CD4-positive, alpha-beta memory T cell (primary cell): ENCODE measurements around the gene FCMR. TPM values are rescaled to one million over a fixed set of nuclear protein-coding genes. Genes with fewer than 3 reads are reported as not detected.

Experiments used
- CTCF ChIA-PET: fragments of 350-600 bp; sonication (Branson Sonifier 250); formaldehyde crosslinking; loops from one replicate; lab custom pipeline; 2021; ENCODE audit warnings: inconsistent platforms; ENCODE audit not compliant: partially characterized antibody; lab: Charles Lee
- POLR2A ChIA-PET: fragments of 350-600 bp; sonication (Branson Sonifier 250); formaldehyde crosslinking; loops from one replicate; lab custom pipeline; 2021; ENCODE audit not compliant: partially characterized antibody; lab: Charles Lee
- DNase-seq, 5 donors: peaks; one replicate each; pipeline versions ENCODE4 v3.0.0 to v3.0.0-alpha.2; 2020 to 2022; ENCODE audit warnings: mixed read lengths in 1 of 5
- H3K27ac ChIP-seq: one replicate; pipeline ENCODE4 v1.7.0; 2013; ENCODE audit warnings: low read depth, low read length
- H3K27me3 ChIP-seq: 2 replicates; pipeline ENCODE4 v1.7.0; 2013; ENCODE audit warnings: mild to moderate bottlenecking, low read length, moderate library complexity; ENCODE audit not compliant: insufficient read depth
- H3K36me3 ChIP-seq: 2 replicates; pipeline ENCODE4 v1.7.0; 2013; ENCODE audit warnings: mild to moderate bottlenecking, low read length, moderate library complexity; ENCODE audit not compliant: insufficient read depth
- H3K4me1 ChIP-seq: 2 replicates; pipeline ENCODE4 v1.7.0; 2013; ENCODE audit warnings: mild to moderate bottlenecking, low read length, moderate library complexity; ENCODE audit not compliant: insufficient read depth
- H3K4me3 ChIP-seq, 2 donors: one replicate each; pipeline ENCODE4 v1.7.0; 2013; ENCODE audit warnings: low read length in 2 of 2, mild to moderate bottlenecking in 1 of 2
- H3K9me3 ChIP-seq, 2 donors: one replicate each; pipeline ENCODE4 v1.7.0; 2013; ENCODE audit warnings: low read length in 2 of 2, control low read depth in 1 of 2; ENCODE audit not compliant: control insufficient read depth in 1 of 2
- H3K27ac Mint-ChIP-seq, 7 donors: one replicate each; pipeline ENCODE4 v1.8.0; 2020 to 2021; ENCODE audit warnings: mixed read lengths in 7 of 7, mild to moderate bottlenecking in 6 of 7, inconsistent platforms in 3 of 7, moderate library complexity in 3 of 7
- H3K27me3 Mint-ChIP-seq, 2 donors: one replicate each; pipeline ENCODE4 v1.8.0; 2020 to 2021; ENCODE audit warnings: mixed read lengths in 2 of 2
- H3K36me3 Mint-ChIP-seq, 2 donors: one replicate each; pipeline ENCODE4 v1.8.0; 2020 to 2021; ENCODE audit warnings: mixed read lengths in 2 of 2, inconsistent platforms in 1 of 2, mild to moderate bottlenecking in 1 of 2
- H3K4me1 Mint-ChIP-seq, 4 donors: one replicate each; pipeline ENCODE4 v1.8.0; 2020 to 2021; ENCODE audit warnings: mixed read lengths in 4 of 4, mild to moderate bottlenecking in 1 of 4
- H3K4me3 Mint-ChIP-seq, 8 donors: one replicate each; pipeline ENCODE4 v1.8.0; 2020 to 2021; ENCODE audit warnings: mixed read lengths in 8 of 8, mild to moderate bottlenecking in 7 of 8, moderate library complexity in 6 of 8, inconsistent platforms in 3 of 8
- H3K9me3 Mint-ChIP-seq, 8 donors: one replicate each; pipeline ENCODE4 v1.8.0; 2020 to 2021; ENCODE audit warnings: mixed read lengths in 8 of 8, mild to moderate bottlenecking in 5 of 8, inconsistent platforms in 3 of 8, moderate library complexity in 1 of 8
- intact Hi-C: fragments of 100-400 bp; cut with micrococcal nuclease; formaldehyde crosslinking; loops from one replicate; pipeline ENCODE4 v1.15.1; 2023
- polyA plus RNA-seq, 2 donors: library from polyadenylated mRNA; unstranded; fragments of 300-500 nt; fragmentation: Illumina TruSeq; gene quantifications; one replicate each; pipeline ENCODE4 v1.2.3, GENCODE V29; 2021
- total RNA-seq, 2 experiments: library from RNA; stranded (reverse); gene quantifications; one replicate each; pipeline ENCODE4 v1.2.3, GENCODE V29; 2021

FCMR gene
- total and polyA plus RNA-seq, 4 experiments from 2014 or later, result 493 to 588 (median 556) TPM

DNA sequence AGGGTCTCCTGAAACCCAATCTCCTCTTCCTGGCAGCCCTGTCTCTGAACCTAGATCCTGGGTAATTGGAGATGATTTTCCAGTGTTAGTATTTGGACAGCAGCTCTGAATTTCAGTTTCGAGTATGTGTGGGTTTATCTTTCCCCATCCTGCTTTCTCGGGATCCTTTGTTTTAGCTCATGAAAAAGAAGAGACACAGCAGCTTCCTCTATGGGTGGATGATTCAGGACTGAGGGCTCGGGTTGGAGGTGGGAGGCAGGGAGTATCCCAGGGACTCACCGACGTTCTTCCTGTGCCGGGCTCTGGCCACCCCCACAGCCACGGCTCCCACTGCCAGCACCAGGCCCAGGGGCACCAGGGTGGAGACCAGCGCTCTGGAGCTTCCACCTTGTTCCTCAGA is 10.4 kb upstream of the FCMR start:
- no peaks in the 10 kb centered on the region for H3K27me3 Mint-ChIP-seq
- DNase-seq, result no peak
- Histone ChIP-seq H3K27me3 (no peaks in the 10 kb centered on the region), H3K4me3 (no peak overlapping the region), H3K4me1 (peaks cover 32% of the 10 kb centered on the region), H3K36me3 (no peaks in the 10 kb centered on the region), H3K9me3 (no peaks in the 10 kb centered on the region), H3K27ac (no peak overlapping the region)
- ChIA-PET CTCF (interaction anchor here (0.9 to 13.7 kb wide), 27 partner anchors 14 to 223 kb away, joined by 3 to 477 read pairs (median 8); partner anchors contain the start of genes FCAMR, FCMR, IL20 and IL24), POLR2A (interaction anchor here (0.8 to 8.7 kb wide), 6 partner anchors 15 to 174 kb away, joined by 3 to 179 read pairs (median 10); partner anchors contain the start of gene FCMR)
- H3K36me3 Mint-ChIP-seq, result no peaks in the 10 kb centered on the region
- intact Hi-C loops, result loop anchor here (5.0 kb wide), 1 partner anchor 50 kb away; no protein-coding TSS in a partner anchor
- H3K4me1 Mint-ChIP-seq, result peaks cover 22 to 48% (median 32%) of the 10 kb centered on the region in 4 donors
- H3K4me3 Mint-ChIP-seq, result no peak overlapping the region
- no peaks in the 10 kb centered on the region for H3K9me3 Mint-ChIP-seq
- H3K27ac Mint-ChIP-seq, result peak overlapping the region in 1 of 7 donors; percentile 88

DNA sequence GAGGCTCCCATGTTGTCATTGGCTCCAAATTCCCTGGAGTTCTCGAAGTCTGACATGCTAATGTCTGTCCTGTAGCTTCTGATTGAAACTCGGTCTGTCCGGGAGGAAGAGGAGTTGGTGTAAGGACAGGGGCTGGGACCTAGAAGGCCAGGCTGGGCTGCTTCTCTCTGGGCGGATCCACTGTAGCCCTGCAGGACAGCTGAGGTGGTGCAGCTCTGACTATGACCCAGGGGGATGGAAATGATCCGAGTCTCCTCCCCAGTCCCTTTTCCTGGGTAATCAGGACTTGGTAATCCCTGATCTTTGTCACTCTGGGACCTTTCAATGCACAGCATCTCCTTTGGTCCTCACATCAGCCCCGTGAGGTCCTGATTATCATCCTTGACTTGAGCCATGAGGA is 10.0 kb upstream of the FCMR start:
- CTCF ChIA-PET, result interaction anchor here (0.9 to 13.7 kb wide), 25 partner anchors 14 to 222 kb away, joined by 3 to 477 read pairs (median 8); partner anchors contain the start of genes FCAMR, FCMR, IL20 and IL24
- peaks cover 34% of the 10 kb centered on the region for H3K4me1 ChIP-seq

GRCh38 chr1:206930210-206930798 is 8.6 kb upstream of the FCMR start:
- POLR2A ChIA-PET, result interaction anchor here (0.6 to 8.7 kb wide), 5 partner anchors 13 to 186 kb away, joined by 3 to 179 read pairs (median 12); partner anchors contain the start of gene FCMR
- Histone ChIP-seq H3K4me3 (no peak overlapping the region), H3K36me3 (no peaks in the 10 kb centered on the region), H3K4me1 (peaks cover 39% of the 10 kb centered on the region), H3K9me3 (no peaks in the 10 kb centered on the region), H3K27ac (no peak overlapping the region), H3K27me3 (no peaks in the 10 kb centered on the region)
- intact Hi-C loops, result loop anchor here (5.0 kb wide), 1 partner anchor 52 kb away; no protein-coding TSS in a partner anchor
- Mint-ChIP-seq H3K27me3 (no peaks in the 10 kb centered on the region), H3K36me3 (no peaks in the 10 kb centered on the region), H3K9me3 (no peaks in the 10 kb centered on the region), H3K4me3 (peak overlapping the region; percentile 2 to 70 (median 54)), H3K27ac (peak overlapping the region; percentile 81 to 93 (median 88)), H3K4me1 (peaks cover 25 to 55% (median 34%) of the 10 kb centered on the region in 4 donors)
- no peak for DNase-seq
- CTCF ChIA-PET, result interaction anchor here (1.3 to 13.7 kb wide), 9 partner anchors 13 to 204 kb away, joined by 5 to 477 read pairs (median 41); partner anchors contain the start of genes FCMR and IL20

More for the DNA sequence above, 10.0 kb upstream of the FCMR start:
- Mint-ChIP-seq H3K27ac (peak overlapping the region in 4 of 7 donors; percentile 22 to 88 (median 32)), H3K36me3 (no peaks in the 10 kb centered on the region), H3K27me3 (no peaks in the 10 kb centered on the region), H3K9me3 (no peaks in the 10 kb centered on the region), H3K4me3 (no peak overlapping the region), H3K4me1 (peaks cover 22 to 49% (median 32%) of the 10 kb centered on the region in 4 donors)
- Histone ChIP-seq H3K9me3 (no peaks in the 10 kb centered on the region), H3K36me3 (no peaks in the 10 kb centered on the region), H3K27ac (no peak overlapping the region), H3K27me3 (no peaks in the 10 kb centered on the region), H3K4me3 (no peak overlapping the region)
- no peak for DNase-seq
- intact Hi-C loops, result loop anchor here (5.0 kb wide), 1 partner anchor 51 kb away; no protein-coding TSS in a partner anchor
- POLR2A ChIA-PET, result interaction anchor here (0.8 to 8.7 kb wide), 6 partner anchors 14 to 73 kb away, joined by 3 to 179 read pairs (median 11); partner anchors contain the start of gene FCMR

- H3K4me1 Mint-ChIP-seq, result peaks cover 25 to 55% (median 34%) of the 10 kb centered on the region in 4 donors
- Histone ChIP-seq H3K4me1 (peaks cover 47% of the 10 kb centered on the region), H3K27ac (no peak overlapping the region), H3K27me3 (no peaks in the 10 kb centered on the region), H3K9me3 (no peaks in the 10 kb centered on the region), H3K4me3 (peak overlapping the region in 1 of 2 donors; percentile 19), H3K36me3 (no peaks in the 10 kb centered on the region)
- H3K36me3 Mint-ChIP-seq, result no peaks in the 10 kb centered on the region
- peak overlapping the region in 1 of 8 donors; percentile 72 for H3K4me3 Mint-ChIP-seq
- POLR2A ChIA-PET, result interaction anchor here (1.9 to 8.7 kb wide), 3 partner anchors 12 to 24 kb away, joined by 10 to 179 read pairs (median 12); partner anchors contain the start of gene FCMR
- peak overlapping the region; percentile 62 to 93 (median 88) for H3K27ac Mint-ChIP-seq
- no peaks in the 10 kb centered on the region for H3K9me3 Mint-ChIP-seq
- no peak for DNase-seq
- no peaks in the 10 kb centered on the region for H3K27me3 Mint-ChIP-seq
- intact Hi-C loops, result no loop called here
- CTCF ChIA-PET, result interaction anchor here (1.1 to 13.7 kb wide), 5 partner anchors 12 to 195 kb away, joined by 3 to 477 read pairs (median 4); partner anchors contain the start of gene FCMR
These were observed 7.8 kb upstream of the FCMR start for GRCh38 chr1:206929524-206929923.

- no peaks in the 10 kb centered on the region for H3K27me3 Mint-ChIP-seq
- intact Hi-C loops, result no loop called here
- no peaks in the 10 kb centered on the region for H3K9me3 Mint-ChIP-seq
- H3K36me3 Mint-ChIP-seq, result peaks cover 0 to 6% of the 10 kb centered on the region in 2 donors
- H3K27ac ChIP-seq, result no peak overlapping the region
- H3K4me3 Mint-ChIP-seq, result peak overlapping the region in 2 of 8 donors; percentile 9 to 17
- H3K4me3 ChIP-seq, result no peak overlapping the region
- peaks cover 67% of the 10 kb centered on the region for H3K4me1 ChIP-seq
- no peak for DNase-seq
- no peaks in the 10 kb centered on the region for H3K27me3 ChIP-seq
- no peaks in the 10 kb centered on the region for H3K36me3 ChIP-seq
- peaks cover 20 to 37% (median 30%) of the 10 kb centered on the region in 4 donors for H3K4me1 Mint-ChIP-seq
- H3K9me3 ChIP-seq, result no peaks in the 10 kb centered on the region
- POLR2A ChIA-PET, result interaction anchor here (0.9 to 8.7 kb wide), 4 partner anchors 9 to 200 kb away, joined by 3 to 179 read pairs (median 8); partner anchors contain the start of gene FCMR
- peak overlapping the region in 4 of 7 donors; percentile 12 to 86 (median 36) for H3K27ac Mint-ChIP-seq
- CTCF ChIA-PET, result interaction anchor here (0.7 to 13.7 kb wide), 5 partner anchors 9 to 192 kb away, joined by 3 to 477 read pairs (median 17); partner anchors contain the start of gene FCMR
These were observed 4.5 kb upstream of the FCMR start for GRCh38 chr1:206926286-206926685.

DNA sequence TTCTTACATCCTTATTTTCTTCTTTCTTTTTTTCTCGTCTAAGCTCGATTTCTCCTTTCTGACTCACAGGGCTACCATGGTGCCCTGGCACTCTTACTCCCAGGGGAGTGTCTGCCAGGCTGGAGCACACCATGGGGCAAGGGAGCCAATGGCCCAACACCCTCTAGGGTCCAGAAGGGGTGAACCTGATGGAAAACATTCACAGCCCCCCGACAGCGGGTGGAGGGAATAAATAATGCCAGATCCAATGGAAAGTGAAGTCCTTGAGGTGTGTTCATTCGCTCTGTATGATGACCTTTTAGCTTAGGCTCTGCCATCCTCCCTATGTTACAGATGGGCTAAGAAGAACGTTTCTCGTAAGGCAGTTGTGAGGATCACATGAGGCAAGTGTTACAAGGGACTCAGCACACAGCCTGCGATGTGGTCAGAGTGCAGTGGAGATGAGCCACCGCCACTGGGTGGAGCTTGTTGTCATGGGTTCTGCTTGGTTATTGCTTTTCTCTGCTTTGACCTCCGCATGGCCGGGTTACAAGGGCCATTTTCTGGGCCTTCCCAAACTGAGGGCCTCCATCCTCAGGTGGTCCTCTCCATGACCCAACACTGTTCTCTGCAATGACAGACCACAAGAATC is 3.5 kb upstream of the FCMR start:
- peak; percentile 42 to 61 (median 55) for DNase-seq
- Histone ChIP-seq H3K27ac (no peak overlapping the region), H3K4me3 (no peak overlapping the region), H3K4me1 (peaks cover 56% of the 10 kb centered on the region), H3K27me3 (no peaks in the 10 kb centered on the region), H3K9me3 (no peaks in the 10 kb centered on the region), H3K36me3 (no peaks in the 10 kb centered on the region)
- CTCF ChIA-PET, result interaction anchor here (0.7 to 13.7 kb wide), 11 partner anchors 8 to 213 kb away, joined by 3 to 477 read pairs (median 3); partner anchors contain the start of gene FCMR
- H3K27me3 Mint-ChIP-seq, result no peaks in the 10 kb centered on the region
- H3K4me3 Mint-ChIP-seq, result no peak overlapping the region
- intact Hi-C loops, result no loop called here
- POLR2A ChIA-PET, result interaction anchor here (0.6 to 2.8 kb wide), 16 partner anchors 8 to 905 kb away, joined by 3 to 14 read pairs (median 3); no protein-coding TSS in a partner anchor
- H3K9me3 Mint-ChIP-seq, result no peaks in the 10 kb centered on the region
- peaks cover 7 to 15% of the 10 kb centered on the region in 2 donors for H3K36me3 Mint-ChIP-seq
- peaks cover 13 to 27% (median 25%) of the 10 kb centered on the region in 4 donors for H3K4me1 Mint-ChIP-seq
- no peak overlapping the region for H3K27ac Mint-ChIP-seq
